Measurements from ENCODE around the gene MEN1. TPM values are rescaled to one million over a fixed set of nuclear protein-coding genes. Genes with fewer than 3 reads are reported as not detected.
A peak's percentile ranks its signal among the peaks of the same experiment; 100 is the strongest.

MEN1 gene
- polyA plus RNA-seq, 3 donors from 2014 or later = 15.3 to 36.1 (median 27.1) TPM

DNA sequence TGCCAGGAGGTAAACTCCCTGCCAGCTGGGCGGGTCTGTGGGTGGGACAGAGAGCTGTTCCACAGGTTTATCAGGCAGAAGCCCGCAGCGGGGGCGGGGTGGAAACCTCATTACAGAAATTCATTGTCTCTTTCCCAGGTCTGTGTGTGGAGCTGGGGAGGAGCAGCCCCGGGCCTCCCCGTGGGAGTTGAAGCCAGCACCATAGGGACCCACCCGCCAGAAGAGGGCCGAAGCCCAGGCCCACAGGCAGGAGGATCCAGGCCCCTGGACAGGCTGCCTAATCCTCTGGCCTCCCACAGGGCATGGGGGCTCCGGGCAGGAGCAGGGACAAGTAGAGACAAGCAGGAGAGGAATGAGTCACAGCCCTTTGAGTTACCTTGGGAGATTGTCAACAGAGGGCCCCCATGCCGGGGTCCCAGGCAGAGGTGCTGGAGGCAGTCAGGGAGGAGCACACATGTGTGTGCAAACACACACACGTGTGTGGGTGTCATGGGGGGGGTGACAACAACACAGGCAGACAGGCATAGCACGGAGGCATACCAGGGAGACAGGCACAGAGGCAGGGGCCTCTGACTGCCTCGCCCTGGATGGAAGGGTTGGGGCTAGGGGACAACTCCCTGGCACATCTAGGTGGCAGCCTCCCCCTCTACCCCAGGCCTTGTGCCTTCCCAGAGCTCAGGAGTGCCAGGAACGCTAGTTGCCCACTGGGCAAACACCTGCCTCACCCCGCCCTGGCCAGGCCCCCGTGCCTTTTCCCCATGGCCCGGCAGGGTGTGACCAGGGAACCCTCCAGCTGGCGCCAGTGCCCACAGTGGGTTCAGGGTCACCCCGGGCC lies 32.7 kb upstream of the MEN1 start:
- peak overlapping the region; percentile 68 to 90 (median 75) for H3K4me3 Mint-ChIP-seq
- H3K27ac Mint-ChIP-seq = peak overlapping the region in 1 of 6 donors; percentile 74
- peaks cover 0 to 3% (median 0%) of the 10 kb centered on the region in 3 donors for H3K36me3 Mint-ChIP-seq
- H3K9me3 Mint-ChIP-seq = no peaks in the 10 kb centered on the region
- H3K27me3 Mint-ChIP-seq (ENCODE audit: low read depth in 3 of 3) = peaks cover 2 to 4% (median 2%) of the 10 kb centered on the region in 3 donors
- H3K4me1 Mint-ChIP-seq = peaks cover 22 to 26% of the 10 kb centered on the region in 2 donors
- no peak for DNase-seq

DNA sequence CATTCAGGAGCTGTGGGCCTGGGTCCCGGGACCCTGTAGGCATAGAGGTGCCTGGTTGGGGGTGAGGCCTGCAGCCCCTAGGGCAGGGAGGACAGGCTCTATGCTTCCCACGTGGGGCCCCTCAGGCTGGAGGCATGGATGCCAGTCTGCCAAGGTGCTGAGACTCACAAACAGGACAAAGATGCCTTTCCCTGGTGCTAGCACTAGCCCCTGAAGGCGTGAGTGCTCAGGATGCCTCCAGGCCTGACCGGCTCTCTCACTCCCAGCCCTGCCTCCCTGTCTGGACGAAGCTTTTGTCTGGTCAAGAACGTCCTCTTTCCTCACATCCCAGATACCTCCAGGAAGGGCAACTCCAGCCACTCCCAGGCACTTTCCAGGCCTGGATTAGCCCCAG lies 32.0 kb upstream of the MEN1 start:
- Mint-ChIP-seq H3K4me3 (no peak overlapping the region), H3K9me3 (no peaks in the 10 kb centered on the region), H3K27ac (no peak overlapping the region), H3K27me3 (ENCODE audit: low read depth in 3 of 3) (peaks cover 2 to 4% (median 2%) of the 10 kb centered on the region in 3 donors), H3K4me1 (peaks cover 18 to 21% of the 10 kb centered on the region in 2 donors), H3K36me3 (peaks cover 0 to 3% (median 0%) of the 10 kb centered on the region in 3 donors)
- no peak for DNase-seq

DNA sequence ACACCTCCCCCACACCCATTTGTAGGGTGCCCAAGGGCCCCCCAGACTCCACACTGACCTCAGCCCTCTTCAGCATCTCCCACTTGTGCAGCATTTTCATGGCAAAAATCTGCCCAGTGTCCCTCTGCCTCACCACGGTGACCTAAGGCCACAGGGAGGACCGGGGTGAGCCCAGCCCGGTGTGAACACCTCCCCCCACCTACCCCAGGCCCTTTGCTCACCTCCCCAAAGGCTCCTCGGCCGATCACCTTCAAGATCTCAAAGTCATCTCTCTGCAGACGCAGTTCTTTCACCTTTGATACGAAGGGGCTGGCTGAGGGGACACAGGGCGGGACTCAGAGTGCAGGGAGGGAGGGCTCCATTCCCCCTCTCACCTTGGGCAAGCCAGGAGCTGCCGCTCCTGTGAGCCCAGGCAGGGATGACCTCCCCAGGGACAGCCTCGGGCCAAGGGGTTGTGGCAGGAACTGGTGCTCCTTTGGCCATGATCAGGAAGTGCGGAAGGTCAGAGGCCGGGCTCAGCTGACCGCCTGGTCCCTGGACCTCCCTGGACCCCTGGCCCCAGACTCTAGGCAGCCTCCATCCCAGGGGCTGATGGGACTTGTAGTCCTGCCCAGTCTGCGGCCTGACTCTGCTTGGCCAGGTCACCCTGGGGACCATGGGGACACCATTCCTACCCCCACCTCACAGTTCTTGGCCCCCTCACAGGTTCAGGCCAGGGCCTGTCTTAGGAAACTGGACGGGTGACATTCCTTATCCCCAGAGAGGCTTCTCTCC lies 31.4 kb upstream of the MEN1 start:
- Mint-ChIP-seq H3K9me3 (no peaks in the 10 kb centered on the region), H3K36me3 (peaks cover 0 to 3% (median 0%) of the 10 kb centered on the region in 3 donors), H3K4me1 (peaks cover 17 to 21% of the 10 kb centered on the region in 2 donors), H3K27ac (peak overlapping the region in 1 of 6 donors; percentile 23), H3K4me3 (no peak overlapping the region), H3K27me3 (ENCODE audit: low read depth in 3 of 3) (peaks cover 2 to 4% (median 2%) of the 10 kb centered on the region in 3 donors)
- DNase-seq = no peak

DNA sequence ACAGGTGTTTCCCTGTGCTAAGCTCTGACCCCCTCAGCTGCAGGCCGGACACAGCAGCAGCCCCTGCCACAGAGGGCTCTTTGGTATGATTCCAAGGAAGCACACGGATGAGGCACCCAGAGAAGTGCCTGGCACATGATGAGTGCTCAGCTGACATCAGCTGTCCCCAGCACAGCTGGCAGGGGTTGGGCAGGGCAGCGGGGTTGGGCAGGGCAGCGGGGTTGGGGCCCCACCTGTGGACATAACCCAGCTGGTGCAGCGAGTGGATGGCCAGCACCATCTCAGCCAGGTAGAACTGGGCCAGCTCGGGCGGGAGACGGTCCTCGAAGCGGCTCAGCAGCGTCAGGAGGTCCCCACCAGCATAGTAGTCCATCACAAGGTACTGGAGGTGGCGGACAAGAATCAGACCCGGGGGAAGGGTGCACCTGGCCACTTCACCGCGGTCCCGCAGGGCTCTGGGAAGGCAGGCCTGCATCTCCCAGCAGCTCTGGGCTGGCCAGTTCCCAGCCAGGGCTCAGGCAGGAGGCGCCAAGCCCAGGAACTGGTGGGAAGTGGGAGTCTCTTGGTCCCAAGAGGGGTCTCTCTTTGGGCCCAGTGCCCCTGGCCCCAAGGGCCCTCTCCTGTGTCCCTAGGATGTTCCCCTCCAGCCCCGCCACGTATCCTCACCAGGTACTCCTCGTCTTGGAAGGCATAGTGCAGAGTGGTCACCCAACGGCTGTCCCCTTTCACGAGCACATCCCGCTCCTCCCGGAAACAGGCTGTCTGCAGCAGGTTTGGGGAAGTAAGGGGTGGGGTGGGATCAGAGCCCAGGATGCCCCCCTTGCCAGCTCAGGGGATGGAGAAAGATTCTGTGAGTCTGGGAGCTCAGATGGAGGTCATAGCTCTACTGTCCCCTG lies 29.8 kb upstream of the MEN1 start:
- Mint-ChIP-seq H3K27ac (peak overlapping the region in 1 of 6 donors; percentile 22), H3K4me1 (peaks cover 16% of the 10 kb centered on the region in 2 donors), H3K27me3 (ENCODE audit: low read depth in 3 of 3) (peaks cover 0 to 4% (median 2%) of the 10 kb centered on the region in 3 donors), H3K4me3 (no peak overlapping the region), H3K36me3 (peaks cover 0 to 3% (median 0%) of the 10 kb centered on the region in 3 donors), H3K9me3 (no peaks in the 10 kb centered on the region)
- DNase-seq = no peak

DNA sequence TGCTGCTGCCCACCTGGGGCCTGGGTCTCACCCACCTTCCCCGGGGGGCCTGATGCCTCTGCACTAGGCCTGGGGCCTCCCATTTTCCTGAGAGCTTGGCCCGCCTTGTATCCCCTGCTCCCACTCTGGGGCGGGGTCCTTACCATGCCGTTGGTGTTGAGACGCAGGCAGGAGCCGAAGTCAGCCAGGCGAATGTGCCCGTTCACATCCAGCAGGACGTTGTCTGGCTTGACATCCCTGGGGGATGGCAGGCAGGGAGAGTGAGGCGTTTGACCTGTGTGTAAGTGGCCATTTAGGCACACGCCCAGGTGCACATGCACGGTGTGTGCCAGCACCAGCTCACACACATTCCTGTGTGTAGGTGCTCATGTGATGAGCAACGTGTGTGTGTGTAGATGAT lies 29.0 kb upstream of the MEN1 start:
- Mint-ChIP-seq H3K36me3 (peaks cover 0 to 3% (median 0%) of the 10 kb centered on the region in 3 donors), H3K27me3 (ENCODE audit: low read depth in 3 of 3) (peaks cover 0 to 2% (median 2%) of the 10 kb centered on the region in 3 donors), H3K27ac (no peak overlapping the region), H3K4me1 (peaks cover 12 to 14% of the 10 kb centered on the region in 2 donors), H3K9me3 (no peaks in the 10 kb centered on the region), H3K4me3 (no peak overlapping the region)
- DNase-seq = no peak

DNA sequence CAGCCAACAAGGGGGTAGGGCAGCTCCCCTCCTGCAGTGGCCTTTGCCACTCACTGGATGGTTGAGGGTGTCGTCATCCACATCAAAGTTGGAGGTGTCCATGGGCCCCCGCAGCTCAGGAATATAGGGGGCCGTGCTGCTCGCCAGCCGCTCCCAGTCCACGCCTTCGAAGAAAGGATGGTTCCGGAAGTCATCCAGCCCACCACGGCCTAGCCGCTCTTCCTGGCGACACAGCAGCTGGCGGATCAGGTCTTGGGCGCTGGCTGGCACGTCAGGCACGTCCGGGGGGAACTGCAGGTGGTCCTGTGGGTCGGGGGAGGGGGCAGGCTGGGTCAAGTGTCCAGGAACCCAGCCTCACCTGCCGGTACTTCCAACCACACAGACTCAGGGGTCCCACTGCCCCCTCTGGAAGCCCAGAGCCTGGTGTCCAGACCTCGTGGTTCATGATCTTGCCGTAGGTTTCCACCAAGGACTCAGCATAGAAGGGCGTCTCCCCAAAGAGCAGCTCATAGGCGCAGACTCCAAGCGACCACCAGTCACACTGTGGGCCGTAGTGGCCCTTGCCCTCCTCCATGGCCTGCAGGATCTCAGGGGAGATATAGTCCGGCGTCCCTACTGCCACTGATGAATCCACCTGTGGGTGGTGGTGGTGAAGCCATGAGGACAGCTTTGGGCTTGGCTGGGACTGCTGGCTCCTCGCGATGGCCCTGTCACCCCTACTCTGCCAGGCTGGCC lies 28.4 kb upstream of the MEN1 start:
- no peaks in the 10 kb centered on the region for H3K9me3 Mint-ChIP-seq
- DNase-seq = no peak
- H3K4me1 Mint-ChIP-seq = peaks cover 8 to 11% of the 10 kb centered on the region in 2 donors
- peaks cover 0 to 3% (median 0%) of the 10 kb centered on the region in 3 donors for H3K36me3 Mint-ChIP-seq
- no peak overlapping the region for H3K4me3 Mint-ChIP-seq
- H3K27ac Mint-ChIP-seq = no peak overlapping the region
- H3K27me3 Mint-ChIP-seq (ENCODE audit: low read depth in 3 of 3) = no peaks in the 10 kb centered on the region

DNA sequence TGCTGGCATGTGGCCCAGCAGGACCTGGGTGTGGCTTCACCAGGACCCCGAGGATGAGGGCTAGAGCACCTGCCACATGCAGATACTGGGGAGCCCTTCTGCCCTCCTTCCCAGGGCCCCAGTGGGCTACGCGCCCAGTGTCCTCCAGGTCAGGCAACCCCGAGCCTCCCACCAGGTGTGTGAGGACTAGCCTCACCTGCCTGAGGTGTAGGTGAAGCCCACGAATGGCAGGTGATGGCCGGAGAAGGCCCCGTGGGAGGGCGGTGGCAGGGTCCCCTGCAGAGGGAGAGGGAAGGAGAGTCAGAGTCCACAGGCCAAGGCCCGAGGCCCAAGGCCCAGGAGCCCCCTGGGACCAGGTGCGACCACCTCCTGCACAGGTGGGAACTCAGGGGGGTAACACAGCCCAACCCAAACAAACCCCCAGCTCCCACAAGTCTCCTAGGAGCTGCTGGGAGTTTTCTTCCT lies 27.6 kb upstream of the MEN1 start:
- Mint-ChIP-seq H3K27me3 (ENCODE audit: low read depth in 3 of 3) (peaks cover 0 to 2% (median 0%) of the 10 kb centered on the region in 3 donors), H3K36me3 (peaks cover 0 to 3% (median 0%) of the 10 kb centered on the region in 3 donors), H3K4me1 (peaks cover 6% of the 10 kb centered on the region in 2 donors), H3K4me3 (no peak overlapping the region), H3K27ac (no peak overlapping the region), H3K9me3 (no peaks in the 10 kb centered on the region)
- no peak for DNase-seq

DNA sequence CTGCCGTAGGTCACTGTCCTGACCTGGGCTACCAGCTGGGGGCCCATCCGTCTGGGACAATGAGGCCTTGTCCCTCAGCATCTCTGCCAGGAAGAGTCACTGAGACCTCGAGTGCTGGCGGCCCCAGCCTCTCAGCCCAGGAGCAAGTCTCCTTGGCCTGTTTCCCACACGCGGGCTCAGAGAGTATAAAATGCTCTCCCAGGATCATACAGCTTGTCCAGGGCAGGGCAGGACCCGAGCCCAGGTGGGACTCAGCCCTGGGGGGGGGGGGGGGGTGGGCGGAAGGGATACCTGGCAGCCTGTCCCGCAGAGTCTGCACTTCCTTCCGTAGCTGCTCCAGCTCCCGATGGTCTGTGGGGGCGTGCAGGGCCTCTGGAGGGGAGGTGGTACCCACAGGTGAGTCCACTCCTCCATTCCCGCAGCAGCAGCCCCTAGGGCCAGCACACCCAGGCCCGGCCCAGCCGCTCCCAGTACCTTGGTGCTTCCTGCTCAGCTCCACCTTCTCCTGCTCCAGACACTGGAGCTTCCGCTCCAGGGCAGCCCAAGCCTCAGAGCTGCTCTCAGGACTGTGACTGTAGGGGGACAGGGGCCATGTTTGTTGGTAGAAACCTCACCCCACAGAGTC lies 26.2 kb upstream of the MEN1 start:
- H3K4me1 Mint-ChIP-seq = peaks cover 6% of the 10 kb centered on the region in 2 donors
- peaks cover 0 to 2% (median 0%) of the 10 kb centered on the region in 3 donors for H3K27me3 Mint-ChIP-seq (ENCODE audit: low read depth in 3 of 3)
- H3K36me3 Mint-ChIP-seq = peaks cover 3% of the 10 kb centered on the region in 3 donors
- H3K27ac Mint-ChIP-seq = peak overlapping the region in 1 of 6 donors; percentile 50
- DNase-seq = no peak
- H3K4me3 Mint-ChIP-seq = no peak overlapping the region
- H3K9me3 Mint-ChIP-seq = no peaks in the 10 kb centered on the region

DNA sequence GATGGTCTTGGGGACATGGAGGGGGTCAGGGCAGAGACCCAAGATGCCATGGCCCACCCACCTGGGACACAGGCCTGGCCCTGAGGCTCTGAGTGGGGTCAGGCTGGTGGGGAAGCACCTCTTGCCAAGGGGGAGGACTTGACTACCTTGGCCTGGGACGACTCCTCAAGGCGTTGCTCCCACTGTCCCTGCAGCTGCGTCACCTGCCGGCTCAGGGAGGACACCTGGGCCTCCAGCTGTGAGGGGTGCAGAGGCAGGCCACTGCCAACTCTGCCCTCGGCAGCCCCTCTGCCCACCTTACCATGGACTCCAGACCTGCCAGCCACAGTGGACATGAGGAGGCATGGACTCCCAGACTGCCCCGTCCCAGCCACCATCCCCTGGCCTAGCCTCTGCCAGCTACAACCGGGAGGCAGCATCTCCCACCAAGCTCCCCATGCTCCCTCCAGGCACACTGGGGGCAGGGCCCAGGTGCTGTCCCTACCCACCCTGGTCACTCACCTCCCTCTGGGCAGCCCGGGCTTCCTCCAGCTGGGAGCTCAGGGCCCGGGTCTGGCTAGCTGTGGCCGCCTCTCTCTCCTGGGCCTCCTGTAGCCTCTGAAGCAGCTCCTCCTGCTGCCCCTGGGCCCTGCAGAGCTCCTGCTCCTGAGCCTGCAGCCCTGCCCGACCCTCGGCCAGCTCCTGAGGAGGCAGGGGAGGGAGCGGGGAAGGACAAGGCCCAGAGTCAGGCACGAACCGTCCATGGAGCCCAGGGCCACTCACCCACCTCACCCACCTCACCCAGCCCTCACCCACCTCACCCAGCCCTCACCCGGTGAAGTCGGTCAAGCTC lies 25.5 kb upstream of the MEN1 start:
- Mint-ChIP-seq H3K27me3 (ENCODE audit: low read depth in 3 of 3) (peaks cover 0 to 2% (median 0%) of the 10 kb centered on the region in 3 donors), H3K36me3 (peaks cover 3% of the 10 kb centered on the region in 3 donors), H3K4me1 (peaks cover 6% of the 10 kb centered on the region in 2 donors), H3K9me3 (no peaks in the 10 kb centered on the region), H3K27ac (no peak overlapping the region), H3K4me3 (no peak overlapping the region)
- DNase-seq = no peak

DNA sequence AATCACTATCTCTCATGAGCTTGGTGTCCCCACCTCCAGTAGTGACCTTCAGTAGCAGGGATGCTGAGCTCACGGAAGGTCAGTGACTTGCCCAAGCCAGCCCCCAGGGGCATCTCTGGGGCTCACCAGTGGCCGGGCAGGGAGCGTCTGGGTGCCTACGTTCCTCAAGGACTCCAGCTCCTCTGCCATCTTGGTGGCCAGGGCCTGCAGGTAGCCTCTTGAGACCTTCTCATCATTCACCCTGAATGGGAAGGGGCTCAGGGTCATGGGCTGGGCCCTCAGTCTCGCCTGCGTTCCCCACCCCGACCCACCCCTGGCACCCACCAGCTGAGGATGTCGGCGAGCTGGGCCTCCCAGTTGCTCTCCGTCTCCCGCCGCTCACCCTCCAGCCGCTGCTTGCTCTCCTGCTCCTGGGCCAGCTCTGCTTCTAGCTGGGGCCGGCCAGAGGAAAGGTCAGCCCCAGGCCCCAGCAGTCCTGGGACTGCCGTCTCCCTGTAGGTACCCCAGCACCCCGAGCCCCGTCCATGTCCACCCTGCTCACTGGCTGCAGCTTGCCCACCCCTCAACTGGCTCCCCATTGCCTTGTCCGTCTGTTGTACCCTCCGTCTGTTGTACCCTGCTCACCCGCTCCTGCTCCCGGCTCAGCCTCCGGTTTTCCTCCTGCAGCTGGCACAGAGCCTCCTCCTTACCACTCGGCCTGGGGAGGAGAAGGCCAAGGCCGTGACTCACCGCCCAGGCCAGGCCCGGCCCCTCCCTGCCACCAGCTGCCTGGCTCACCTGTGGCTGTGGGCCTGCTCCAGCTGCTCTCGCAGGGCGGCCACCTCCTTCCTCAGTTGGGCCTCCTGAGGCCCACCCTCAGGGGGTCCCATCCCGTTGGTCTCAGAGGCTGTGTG lies 24.6 kb upstream of the MEN1 start:
- H3K4me3 Mint-ChIP-seq = no peak overlapping the region
- no peaks in the 10 kb centered on the region for H3K9me3 Mint-ChIP-seq
- H3K27ac Mint-ChIP-seq = no peak overlapping the region
- H3K36me3 Mint-ChIP-seq = peaks cover 3% of the 10 kb centered on the region in 3 donors
- H3K27me3 Mint-ChIP-seq (ENCODE audit: low read depth in 3 of 3) = peaks cover 0 to 2% (median 0%) of the 10 kb centered on the region in 3 donors
- H3K4me1 Mint-ChIP-seq = peaks cover 6% of the 10 kb centered on the region in 2 donors
- DNase-seq = no peak
